H9 (cell line): Measurements from ENCODE around the gene DNAAF2. TPM values are rescaled to one million over a fixed set of nuclear protein-coding genes. Genes with fewer than 3 reads are reported as not detected.
"Not testable (repeated sequence)": the region's sequence is repeated elsewhere in the genome, so short reads cannot be mapped to it uniquely, and the experiment has no call there.

Source experiments
- DNase-seq: peaks from one replicate; pipeline ENCODE4 v3.0.0-alpha.2; 2017
- H2AFZ ChIP-seq: one replicate; pipeline ENCODE4 v1.6.1; 2013; ENCODE audit warnings: mild to moderate bottlenecking, low read length, control low read depth, moderate library complexity
- H2AK5ac ChIP-seq: 2 replicates; pipeline ENCODE4 v1.6.1; 2013; ENCODE audit warnings: low read length, control low read depth, mixed read lengths; ENCODE audit not compliant: insufficient read length
- H2BK120ac ChIP-seq: one replicate; pipeline ENCODE4 v1.6.1; 2013; ENCODE audit warnings: low read depth, mild to moderate bottlenecking, low read length, control low read depth, inconsistent platforms; ENCODE audit not compliant: poor library complexity, severe bottlenecking
- H2BK12ac ChIP-seq: 2 replicates; pipeline ENCODE4 v1.6.1; 2013; ENCODE audit warnings: low read length, control low read depth, mixed read lengths, low read depth; ENCODE audit not compliant: insufficient read length
- H2BK15ac ChIP-seq: 2 replicates; pipeline ENCODE4 v1.6.1; 2013; ENCODE audit warnings: low read depth, low read length, control low read depth
- H2BK20ac ChIP-seq: one replicate; pipeline ENCODE4 v1.6.1; 2013; ENCODE audit warnings: low read depth, mild to moderate bottlenecking, low read length, control low read depth, inconsistent platforms; ENCODE audit not compliant: poor library complexity, severe bottlenecking
- H2BK5ac ChIP-seq: 2 replicates; pipeline ENCODE4 v1.6.1; 2013; ENCODE audit warnings: low read length, control low read depth, mixed read lengths; ENCODE audit not compliant: insufficient read length
- H3K14ac ChIP-seq: 2 replicates; pipeline ENCODE4 v1.6.1; 2013; ENCODE audit warnings: low read length, control low read depth; ENCODE audit not compliant: insufficient read depth
- H3K18ac ChIP-seq: 2 replicates; pipeline ENCODE4 v1.6.1; 2013; ENCODE audit warnings: low read depth, mild to moderate bottlenecking, mixed read lengths, low read length, control low read depth; ENCODE audit not compliant: insufficient read length
- H3K23ac ChIP-seq: 2 replicates; pipeline ENCODE4 v1.6.1; 2013; ENCODE audit warnings: low read length, control low read depth, mixed read lengths, low read depth; ENCODE audit not compliant: insufficient read length
- H3K23me2 ChIP-seq: 2 replicates; pipeline ENCODE4 v1.6.1; 2013; ENCODE audit warnings: low read depth, mild to moderate bottlenecking, mixed read lengths, low read length, control low read depth; ENCODE audit not compliant: insufficient read length, poor library complexity, severe bottlenecking
- H3K27ac ChIP-seq: 2 replicates; pipeline ENCODE4 v1.5.1; 2013; ENCODE audit warnings: low read length, control low read depth, mixed read lengths, low read depth; ENCODE audit not compliant: insufficient read length
- H3K27me3 ChIP-seq: 2 replicates; pipeline ENCODE4 v1.6.1; 2013; ENCODE audit warnings: low read length, control low read depth, inconsistent platforms; ENCODE audit not compliant: insufficient read depth
- H3K4ac ChIP-seq: 2 replicates; pipeline ENCODE4 v1.6.1; 2013; ENCODE audit warnings: low read depth, mild to moderate bottlenecking, control low read depth, inconsistent platforms, low read length, moderate library complexity
- H3K4me1 ChIP-seq: 2 replicates; pipeline ENCODE4 v1.6.1; 2013; ENCODE audit warnings: low read length, control low read depth, inconsistent platforms; ENCODE audit not compliant: insufficient read depth
- H3K4me2 ChIP-seq: 2 replicates; pipeline ENCODE4 v1.6.1; 2013; ENCODE audit warnings: low read length, control low read depth, mixed read lengths; ENCODE audit not compliant: insufficient read length, insufficient read depth
- H3K56ac ChIP-seq: 2 replicates; pipeline ENCODE4 v1.6.1; 2013; ENCODE audit warnings: low read depth, mild to moderate bottlenecking, mixed read lengths, low read length, control low read depth; ENCODE audit not compliant: insufficient read length
- H3K79me1 ChIP-seq: 2 replicates; pipeline ENCODE4 v1.6.1; 2013; ENCODE audit warnings: low read depth, mild to moderate bottlenecking, moderate library complexity, low read length, control low read depth, inconsistent platforms; ENCODE audit not compliant: insufficient read depth, poor library complexity, severe bottlenecking
- H3K79me2 ChIP-seq: 2 replicates; pipeline ENCODE4 v1.6.1; 2013; ENCODE audit warnings: low read length, control low read depth, inconsistent platforms; ENCODE audit not compliant: insufficient read depth
- H3K9ac ChIP-seq: 2 replicates; pipeline ENCODE4 v1.6.1; 2013; ENCODE audit warnings: low read length, control low read depth, mixed read lengths; ENCODE audit not compliant: insufficient read length; ENCODE audit errors: extremely low read depth
- H3K9me3 ChIP-seq: one replicate; pipeline ENCODE4 v1.6.1; 2013; ENCODE audit warnings: low read depth, low read length, inconsistent platforms; ENCODE audit not compliant: control insufficient read depth
- H3T11ph ChIP-seq: one replicate; pipeline ENCODE4 v1.6.1; 2013; ENCODE audit warnings: mild to moderate bottlenecking, low read length, control low read depth, inconsistent platforms
- H4K20me1 ChIP-seq: one replicate; pipeline ENCODE4 v1.6.1; 2013; ENCODE audit not compliant: control insufficient read depth, insufficient read length, insufficient read depth
- H4K5ac ChIP-seq: 2 replicates; pipeline ENCODE4 v1.6.1; 2013; ENCODE audit warnings: low read depth, mild to moderate bottlenecking, mixed read lengths, low read length, control low read depth; ENCODE audit not compliant: insufficient read length
- H4K8ac ChIP-seq: replicated peaks from 2 replicates; pipeline ENCODE4 v1.6.1; 2013; ENCODE audit warnings: low read length, control low read depth, mixed read lengths, low read depth; ENCODE audit not compliant: insufficient read length
- H4K91ac ChIP-seq: 2 replicates; pipeline ENCODE4 v1.6.1; 2013; ENCODE audit warnings: low read depth, mild to moderate bottlenecking, moderate library complexity, mixed read lengths, low read length, control low read depth; ENCODE audit not compliant: insufficient read length
- H3K27ac Mint-ChIP-seq, 3 experiments: 2 replicates in 2 of 3; 3 replicates in 1 of 3; pipeline ENCODE4 v1.8.0; 2020 to 2021; ENCODE audit warnings: mixed read lengths in 3 of 3, mild to moderate bottlenecking in 1 of 3, moderate library complexity in 1 of 3
- H3K27me3 Mint-ChIP-seq: 2 replicates; pipeline ENCODE4 v1.8.0; 2021; ENCODE audit warnings: low read depth, mild to moderate bottlenecking, moderate library complexity, mixed read lengths
- H3K36me3 Mint-ChIP-seq, 3 experiments: 2 replicates in 2 of 3; 3 replicates in 1 of 3; pipeline ENCODE4 v1.8.0; 2020 to 2021; ENCODE audit warnings: low read depth in 3 of 3, mixed read lengths in 3 of 3; ENCODE audit not compliant: insufficient read depth in 1 of 3
- H3K4me1 Mint-ChIP-seq, 2 experiments: 2 replicates each; pipeline ENCODE4 v1.8.0; 2020; ENCODE audit warnings: mixed read lengths in 2 of 2
- H3K4me3 Mint-ChIP-seq, 2 experiments: 2 replicates in 1 of 2; 3 replicates in 1 of 2; pipeline ENCODE4 v1.8.0; 2020 to 2021; ENCODE audit warnings: mild to moderate bottlenecking in 2 of 2, mixed read lengths in 2 of 2, moderate library complexity in 1 of 2
- H3K9me3 Mint-ChIP-seq, 2 experiments: 2 replicates in 1 of 2; 3 replicates in 1 of 2; pipeline ENCODE4 v1.8.0; 2020; ENCODE audit warnings: mild to moderate bottlenecking in 2 of 2, mixed read lengths in 2 of 2, moderate library complexity in 1 of 2
- WGBS: extraction: QIAGEN DNeasy Blood & Tissue Kit; methylation state at CpG from one replicate; pipeline ENCODE4 v1.1.7; 2013; ENCODE audit warnings: missing lambda C conversion rate, low lambda C conversion rate, mixed read lengths; ENCODE audit not compliant: insufficient read length; ENCODE audit errors: extremely low coverage; 5-methylcytosine and 5-hydroxymethylcytosine counted together
- total RNA-seq: library from RNA; stranded (reverse); gene quantifications from 2 replicates; pipeline ENCODE4 v1.2.1, GENCODE V29; 2021
- TF ChIP-seq, protein P1 (sequence below): fragments of 200-600 bp; sonication (generic); conservative IDR thresholded peaks from 3 replicates; pipeline ENCODE4 v1.8.0; 2021; ENCODE audit warnings: antibody characterized with exemption, mild to moderate bottlenecking

Gene DNAAF2
- total RNA-seq, 1 experiment from 2014 or later = 26.3 TPM

DNA sequence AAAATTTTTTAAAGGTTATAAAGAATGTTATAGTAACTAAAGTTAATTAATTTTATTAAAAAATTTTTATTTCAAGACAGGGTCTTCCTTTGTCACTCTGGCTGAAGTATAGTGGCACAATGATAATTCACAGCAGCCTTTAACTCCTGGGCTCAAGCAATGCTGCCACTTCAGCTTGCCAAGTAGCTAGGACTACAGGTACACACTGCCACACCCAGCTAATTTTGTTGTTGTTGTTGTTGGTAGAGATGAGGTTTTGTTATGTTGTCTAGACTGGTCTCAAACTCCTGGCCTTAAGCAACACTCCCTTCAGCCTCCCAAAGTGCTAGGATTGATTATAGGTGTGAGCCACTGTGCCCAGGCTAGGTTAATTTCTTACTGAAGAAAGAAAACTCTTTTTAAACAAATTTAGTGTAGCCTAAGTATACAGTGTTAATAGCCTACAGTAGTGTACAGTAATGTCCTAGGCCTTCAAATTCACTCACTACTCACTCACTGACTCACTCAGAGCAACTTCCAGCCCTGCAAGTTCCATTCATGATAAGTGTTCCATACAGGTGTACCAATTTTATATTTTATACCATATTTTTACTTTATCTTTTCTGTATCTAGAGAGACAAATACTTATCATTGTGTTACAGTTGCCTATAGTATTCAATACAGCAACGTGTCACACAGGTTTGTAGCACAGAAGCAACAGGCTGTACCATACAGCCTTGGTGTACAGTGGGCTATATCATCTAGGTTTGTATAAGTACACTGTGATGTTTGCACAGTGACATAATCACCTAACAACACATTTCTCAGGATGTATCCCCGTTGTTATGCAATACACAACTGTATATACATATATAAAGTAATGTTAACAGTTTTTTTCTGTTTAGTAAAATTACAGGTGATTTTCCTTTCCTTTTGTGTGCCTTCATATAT is 24.7 kb upstream of the DNAAF2 start:
- Histone ChIP-seq H3K23ac (no peak overlapping the region), H2BK5ac (no peak overlapping the region), H3K79me1 (no peaks in the 10 kb centered on the region), H3K56ac (no peak overlapping the region), H3K9me3 (no peaks in the 10 kb centered on the region), H4K8ac (no peak overlapping the region), H3K4ac (no peak overlapping the region), H3K23me2 (no peaks in the 10 kb centered on the region), H2BK120ac (no peak overlapping the region), H3K4me2 (no peak overlapping the region), H3K18ac (no peak overlapping the region), H4K5ac (no peak overlapping the region), H2AK5ac (no peak overlapping the region), H3K27me3 (no peaks in the 10 kb centered on the region), H2BK20ac (no peak overlapping the region), H2BK12ac (no peak overlapping the region), H3T11ph (no peak overlapping the region), H3K9ac (no peak overlapping the region), H3K4me1 (no peaks in the 10 kb centered on the region), H2AFZ (no peak overlapping the region), H3K27ac (no peak overlapping the region), H3K79me2 (no peaks in the 10 kb centered on the region), H4K20me1 (no peaks in the 10 kb centered on the region), H4K91ac (no peak overlapping the region), H3K14ac (no peak overlapping the region), H2BK15ac (no peak overlapping the region)
- no peak for DNase-seq
- no CpG with 5 or more reads among the region's 2 CpGs for WGBS
- H3K4me3 Mint-ChIP-seq = no peak overlapping the region
- TF ChIP-seq, protein P1, sequence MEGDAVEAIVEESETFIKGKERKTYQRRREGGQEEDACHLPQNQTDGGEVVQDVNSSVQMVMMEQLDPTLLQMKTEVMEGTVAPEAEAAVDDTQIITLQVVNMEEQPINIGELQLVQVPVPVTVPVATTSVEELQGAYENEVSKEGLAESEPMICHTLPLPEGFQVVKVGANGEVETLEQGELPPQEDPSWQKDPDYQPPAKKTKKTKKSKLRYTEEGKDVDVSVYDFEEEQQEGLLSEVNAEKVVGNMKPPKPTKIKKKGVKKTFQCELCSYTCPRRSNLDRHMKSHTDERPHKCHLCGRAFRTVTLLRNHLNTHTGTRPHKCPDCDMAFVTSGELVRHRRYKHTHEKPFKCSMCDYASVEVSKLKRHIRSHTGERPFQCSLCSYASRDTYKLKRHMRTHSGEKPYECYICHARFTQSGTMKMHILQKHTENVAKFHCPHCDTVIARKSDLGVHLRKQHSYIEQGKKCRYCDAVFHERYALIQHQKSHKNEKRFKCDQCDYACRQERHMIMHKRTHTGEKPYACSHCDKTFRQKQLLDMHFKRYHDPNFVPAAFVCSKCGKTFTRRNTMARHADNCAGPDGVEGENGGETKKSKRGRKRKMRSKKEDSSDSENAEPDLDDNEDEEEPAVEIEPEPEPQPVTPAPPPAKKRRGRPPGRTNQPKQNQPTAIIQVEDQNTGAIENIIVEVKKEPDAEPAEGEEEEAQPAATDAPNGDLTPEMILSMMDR = no peak
- no peaks in the 10 kb centered on the region for H3K4me1 Mint-ChIP-seq
- H3K36me3 Mint-ChIP-seq = peaks cover 0 to 19% (median 5%) of the 10 kb centered on the region in 3 experiments; a peak in 3 of 7 replicates
- no peak overlapping the region; a peak in 1 of 7 replicates for H3K27ac Mint-ChIP-seq
- no peaks in the 10 kb centered on the region for H3K9me3 Mint-ChIP-seq
- H3K27me3 Mint-ChIP-seq = no peaks in the 10 kb centered on the region

- not testable (repeated sequence) for H2AK5ac ChIP-seq, H3K14ac ChIP-seq, H4K5ac ChIP-seq, H3K4ac ChIP-seq, H3K27ac ChIP-seq, H3K27ac Mint-ChIP-seq, H2AFZ ChIP-seq, H3K23me2 ChIP-seq, H3T11ph ChIP-seq, H3K27me3 ChIP-seq, H3K4me2 ChIP-seq, H2BK15ac ChIP-seq, H3K4me1 Mint-ChIP-seq, H3K4me1 ChIP-seq, H2BK20ac ChIP-seq, H3K9ac ChIP-seq, H3K23ac ChIP-seq, H2BK120ac ChIP-seq, H2BK5ac ChIP-seq, H3K27me3 Mint-ChIP-seq, H3K9me3 ChIP-seq, H3K56ac ChIP-seq, H4K8ac ChIP-seq, H4K20me1 ChIP-seq, H2BK12ac ChIP-seq, DNase-seq, H3K4me3 Mint-ChIP-seq, H3K79me2 ChIP-seq, H3K79me1 ChIP-seq, H3K9me3 Mint-ChIP-seq, H4K91ac ChIP-seq, H3K18ac ChIP-seq
- WGBS = no CpG with 5 or more reads among the region's 6 CpGs
- H3K36me3 Mint-ChIP-seq = peaks cover 4 to 22% (median 15%) of the 10 kb centered on the region in 3 experiments; a peak in 6 of 7 replicates
These were observed 22.5 kb upstream of the DNAAF2 start for GRCh38 chr14:49657500-49657899.
